Astrocyte (in vitro differentiated cells and primary cell): ENCODE measurements around the gene LPGAT1.

Source experiments
- EZH2 ChIP-seq: IDR thresholded peaks from 2 replicates; pipeline ENCODE4 v1.6.1; 2012; ENCODE audit warnings: mild to moderate bottlenecking, low read length, inconsistent platforms; ENCODE audit not compliant: insufficient read depth
- TF ChIP-seq, protein P1 (sequence below): IDR thresholded peaks from 2 replicates; pipeline ENCODE4 v1.5.1; 2011; ENCODE audit warnings: low read depth, mild to moderate bottlenecking, inconsistent platforms, low read length, moderate library complexity; ENCODE audit not compliant: insufficient read depth

DNA sequence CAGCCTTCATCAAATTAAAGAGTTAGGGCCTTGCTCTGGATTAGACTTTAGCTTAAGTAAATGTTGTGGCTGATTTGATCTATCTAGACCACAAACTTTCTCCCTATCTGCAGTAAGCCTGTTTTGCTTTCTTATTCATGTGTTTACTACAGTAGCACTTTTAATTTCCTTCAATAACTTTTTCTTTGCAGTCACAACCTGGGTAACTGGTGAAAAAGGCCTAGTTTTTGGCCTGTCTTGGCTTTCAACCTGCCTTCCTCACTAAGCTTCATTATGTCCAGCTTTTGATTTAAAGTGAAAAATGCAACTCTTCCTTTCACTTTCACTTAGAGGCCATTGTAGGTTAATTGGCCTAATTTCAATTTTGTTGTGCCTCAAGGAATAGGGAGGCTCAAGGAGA is 12.5 kb upstream of the LPGAT1 start:
- TF ChIP-seq, protein P1, sequence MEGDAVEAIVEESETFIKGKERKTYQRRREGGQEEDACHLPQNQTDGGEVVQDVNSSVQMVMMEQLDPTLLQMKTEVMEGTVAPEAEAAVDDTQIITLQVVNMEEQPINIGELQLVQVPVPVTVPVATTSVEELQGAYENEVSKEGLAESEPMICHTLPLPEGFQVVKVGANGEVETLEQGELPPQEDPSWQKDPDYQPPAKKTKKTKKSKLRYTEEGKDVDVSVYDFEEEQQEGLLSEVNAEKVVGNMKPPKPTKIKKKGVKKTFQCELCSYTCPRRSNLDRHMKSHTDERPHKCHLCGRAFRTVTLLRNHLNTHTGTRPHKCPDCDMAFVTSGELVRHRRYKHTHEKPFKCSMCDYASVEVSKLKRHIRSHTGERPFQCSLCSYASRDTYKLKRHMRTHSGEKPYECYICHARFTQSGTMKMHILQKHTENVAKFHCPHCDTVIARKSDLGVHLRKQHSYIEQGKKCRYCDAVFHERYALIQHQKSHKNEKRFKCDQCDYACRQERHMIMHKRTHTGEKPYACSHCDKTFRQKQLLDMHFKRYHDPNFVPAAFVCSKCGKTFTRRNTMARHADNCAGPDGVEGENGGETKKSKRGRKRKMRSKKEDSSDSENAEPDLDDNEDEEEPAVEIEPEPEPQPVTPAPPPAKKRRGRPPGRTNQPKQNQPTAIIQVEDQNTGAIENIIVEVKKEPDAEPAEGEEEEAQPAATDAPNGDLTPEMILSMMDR, result no peak
- no peak for TF ChIP-seq EZH2
